WTC11 (cell line): Measurements from ENCODE around the gene ABCB1. TPM values are rescaled to one million over a fixed set of nuclear protein-coding genes. Genes with fewer than 3 reads are reported as not detected.

Experiments used
- ATAC-seq: fragments of 200-7000 bp; cut with Tn5 transposase; 2 replicates; pipeline ENCODE4 v1.10.0; 2021; ENCODE audit warnings: mild to moderate bottlenecking, moderate library complexity
- CTCF ChIA-PET: fragments of 300-600 bp; sonication (Branson Sonifier 250); formaldehyde crosslinking; loops from one replicate; lab custom pipeline; 2021; ENCODE audit warnings: antibody characterized with exemption; lab: Charles Lee
- POLR2A ChIA-PET: fragments of 350-600 bp; sonication (Branson Sonifier 250); formaldehyde crosslinking; loops from one replicate; lab custom pipeline; 2021; ENCODE audit warnings: antibody characterized with exemption; lab: Charles Lee
- DNase-seq: peaks from one replicate; pipeline ENCODE4 v3.0.0; 2021; ENCODE audit warnings: low spot score
- H3K27ac Mint-ChIP-seq: 2 replicates; pipeline ENCODE4 v1.8.0; 2021; ENCODE audit warnings: mixed read lengths
- H3K27me3 Mint-ChIP-seq: 2 replicates; pipeline ENCODE4 v1.8.0; 2021; ENCODE audit warnings: low read depth, mild to moderate bottlenecking, moderate library complexity, mixed read lengths
- H3K36me3 Mint-ChIP-seq: 2 replicates; pipeline ENCODE4 v1.8.0; 2021; ENCODE audit warnings: mixed read lengths
- H3K4me1 Mint-ChIP-seq: 2 replicates; pipeline ENCODE4 v1.8.0; 2022; ENCODE audit warnings: mixed read lengths
- H3K4me3 Mint-ChIP-seq: 2 replicates; pipeline ENCODE4 v1.8.0; 2021; ENCODE audit warnings: mild to moderate bottlenecking, moderate library complexity, mixed read lengths
- H3K9me3 Mint-ChIP-seq: 2 replicates; pipeline ENCODE4 v1.8.0; 2021; ENCODE audit warnings: mixed read lengths
- ATF6 ChIP-seq: sonication (generic); formaldehyde crosslinking; IDR thresholded peaks from 2 replicates; pipeline ENCODE4 v1.8.1; 2023; ENCODE audit warnings: mild to moderate bottlenecking, missing genetic modification reagents
- CREM ChIP-seq: sonication (generic); formaldehyde crosslinking; IDR thresholded peaks from 2 replicates; pipeline ENCODE4 v1.8.1; 2022; ENCODE audit warnings: mild to moderate bottlenecking, missing genetic modification reagents, moderate library complexity
- ERG ChIP-seq: fragments of 250-450 bp; sonication (Bioruptor Pico); IDR thresholded peaks from 2 replicates; pipeline ENCODE4 v1.8.0; 2021; ENCODE audit warnings: mild to moderate bottlenecking
- FOXK1 ChIP-seq: sonication (generic); formaldehyde crosslinking; IDR thresholded peaks from 2 replicates; pipeline ENCODE4 v1.8.0; 2022; ENCODE audit warnings: mild to moderate bottlenecking, moderate library complexity, missing genetic modification reagents
- GRHL2 ChIP-seq: fragments of 250-450 bp; sonication (Bioruptor Pico); IDR thresholded peaks from 2 replicates; pipeline ENCODE4 v1.8.0; 2022; ENCODE audit warnings: mild to moderate bottlenecking, moderate library complexity; ENCODE audit not compliant: insufficient replicate concordance, severe bottlenecking
- HMGXB4 ChIP-seq: sonication (generic); formaldehyde crosslinking; IDR thresholded peaks from 2 replicates; pipeline ENCODE4 v1.8.1; 2023; ENCODE audit warnings: mild to moderate bottlenecking, moderate library complexity, missing genetic modification reagents
- JAZF1 ChIP-seq: fragments of 250-450 bp; sonication (Bioruptor Pico); IDR thresholded peaks from 2 replicates; pipeline ENCODE4 v1.9.0; 2021; ENCODE audit warnings: moderate library complexity, mild to moderate bottlenecking, inconsistent platforms
- MXD4 ChIP-seq: fragments of 250-450 bp; sonication (Bioruptor Pico); IDR thresholded peaks from 2 replicates; pipeline ENCODE4 v1.8.0; 2021; ENCODE audit warnings: mild to moderate bottlenecking, moderate library complexity, borderline replicate concordance
- MYBL2 ChIP-seq: sonication (generic); formaldehyde crosslinking; IDR thresholded peaks from 2 replicates; pipeline ENCODE4 v1.8.1; 2023; ENCODE audit warnings: mild to moderate bottlenecking, moderate library complexity, missing genetic modification reagents
- NR2C2 ChIP-seq: sonication (generic); formaldehyde crosslinking; IDR thresholded peaks from 2 replicates; pipeline ENCODE4 v1.8.0; 2022; ENCODE audit warnings: mild to moderate bottlenecking, missing genetic modification reagents
- RORB ChIP-seq: fragments of 250-450 bp; sonication (Bioruptor Pico); IDR thresholded peaks from 2 replicates; pipeline ENCODE4 v1.9.0; 2021; ENCODE audit warnings: mild to moderate bottlenecking
- SMAD4 ChIP-seq: sonication (generic); formaldehyde crosslinking; IDR thresholded peaks from 2 replicates; pipeline ENCODE4 v1.8.0; 2022; ENCODE audit warnings: mild to moderate bottlenecking, missing genetic modification reagents
- TEAD1 ChIP-seq: sonication (generic); formaldehyde crosslinking; IDR thresholded peaks from 2 replicates; pipeline ENCODE4 v1.8.0; 2022; ENCODE audit warnings: mild to moderate bottlenecking, missing genetic modification reagents
- ZNF121 ChIP-seq: sonication (generic); formaldehyde crosslinking; IDR thresholded peaks from 2 replicates; pipeline ENCODE4 v1.8.0; 2023; ENCODE audit warnings: missing genetic modification reagents
- ZNF138 ChIP-seq: sonication (generic); formaldehyde crosslinking; conservative IDR thresholded peaks from 2 replicates; pipeline ENCODE4 v1.8.1; 2022; ENCODE audit warnings: mild to moderate bottlenecking, moderate library complexity, missing genetic modification reagents
- ZNF219 ChIP-seq: sonication (generic); formaldehyde crosslinking; IDR thresholded peaks from 2 replicates; pipeline ENCODE4 v1.8.0; 2023; ENCODE audit warnings: missing genetic modification reagents, mild to moderate bottlenecking, borderline replicate concordance
- ZNF423 ChIP-seq: fragments of 250-450 bp; sonication (Bioruptor Pico); IDR thresholded peaks from 2 replicates; pipeline ENCODE4 v2.1.2; 2022; ENCODE audit warnings: mild to moderate bottlenecking, moderate library complexity
- ZNF532 ChIP-seq: fragments of 250-450 bp; sonication (Bioruptor Pico); IDR thresholded peaks from 2 replicates; pipeline ENCODE4 v1.9.0; 2021; ENCODE audit warnings: mild to moderate bottlenecking, borderline replicate concordance
- total RNA-seq: library from RNA; stranded (reverse); gene quantifications from 3 replicates; pipeline ENCODE4 v1.2.3, GENCODE V29; 2021
- TF ChIP-seq, protein P1 (sequence below): sonication (generic); formaldehyde crosslinking; IDR thresholded peaks from 2 replicates; pipeline ENCODE4 v1.8.0; 2023; ENCODE audit warnings: mild to moderate bottlenecking, missing genetic modification reagents
- TF ChIP-seq, protein P2 (sequence below): sonication (generic); formaldehyde crosslinking; IDR thresholded peaks from 2 replicates; pipeline ENCODE4 v1.8.0; 2023; ENCODE audit warnings: missing genetic modification reagents, mild to moderate bottlenecking, borderline replicate concordance

Gene ABCB1
- total RNA-seq, 1 experiment from 2014 or later, result 0.94 TPM

- TF ChIP-seq ZNF121 (no peak), HMGXB4 (no peak), FOXK1 (CRISPR knock-in tag) (no peak), ERG (CRISPR knock-in tag) (no peak), MXD4 (CRISPR knock-in tag) (no peak)
- TF ChIP-seq, protein P1, sequence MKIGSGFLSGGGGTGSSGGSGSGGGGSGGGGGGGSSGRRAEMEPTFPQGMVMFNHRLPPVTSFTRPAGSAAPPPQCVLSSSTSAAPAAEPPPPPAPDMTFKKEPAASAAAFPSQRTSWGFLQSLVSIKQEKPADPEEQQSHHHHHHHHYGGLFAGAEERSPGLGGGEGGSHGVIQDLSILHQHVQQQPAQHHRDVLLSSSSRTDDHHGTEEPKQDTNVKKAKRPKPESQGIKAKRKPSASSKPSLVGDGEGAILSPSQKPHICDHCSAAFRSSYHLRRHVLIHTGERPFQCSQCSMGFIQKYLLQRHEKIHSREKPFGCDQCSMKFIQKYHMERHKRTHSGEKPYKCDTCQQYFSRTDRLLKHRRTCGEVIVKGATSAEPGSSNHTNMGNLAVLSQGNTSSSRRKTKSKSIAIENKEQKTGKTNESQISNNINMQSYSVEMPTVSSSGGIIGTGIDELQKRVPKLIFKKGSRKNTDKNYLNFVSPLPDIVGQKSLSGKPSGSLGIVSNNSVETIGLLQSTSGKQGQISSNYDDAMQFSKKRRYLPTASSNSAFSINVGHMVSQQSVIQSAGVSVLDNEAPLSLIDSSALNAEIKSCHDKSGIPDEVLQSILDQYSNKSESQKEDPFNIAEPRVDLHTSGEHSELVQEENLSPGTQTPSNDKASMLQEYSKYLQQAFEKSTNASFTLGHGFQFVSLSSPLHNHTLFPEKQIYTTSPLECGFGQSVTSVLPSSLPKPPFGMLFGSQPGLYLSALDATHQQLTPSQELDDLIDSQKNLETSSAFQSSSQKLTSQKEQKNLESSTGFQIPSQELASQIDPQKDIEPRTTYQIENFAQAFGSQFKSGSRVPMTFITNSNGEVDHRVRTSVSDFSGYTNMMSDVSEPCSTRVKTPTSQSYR (CRISPR knock-in tag), result no peak
Observed at GRCh38 chr7:87570178-87570577, 30.5 kb downstream of the ABCB1 start (continued).

DNA sequence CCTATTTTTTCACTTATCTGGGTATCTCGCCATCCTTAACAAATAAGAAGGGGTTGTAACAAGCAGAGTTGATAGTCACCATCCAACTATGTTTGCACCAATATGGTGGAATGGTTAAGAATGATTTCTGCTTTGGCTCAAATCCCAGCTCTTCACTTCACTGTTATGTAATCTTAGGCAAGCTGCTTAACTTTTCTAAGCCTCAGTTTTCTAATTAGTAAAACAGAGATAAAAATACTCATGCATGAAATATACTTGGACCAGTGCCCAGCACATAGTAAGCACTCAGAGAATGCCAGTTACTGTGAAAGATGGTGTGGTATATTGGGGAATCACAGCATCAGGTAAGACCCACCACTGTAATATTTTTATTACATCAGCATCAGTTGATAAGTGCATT is 33.6 kb downstream of the ABCB1 start:
- no peak for ATAC-seq
- TF ChIP-seq ZNF532 (CRISPR knock-in tag) (no peak), TEAD1 (CRISPR knock-in tag) (no peak), MYBL2 (CRISPR knock-in tag) (no peak), CREM (no peak), JAZF1 (CRISPR knock-in tag) (no peak), ZNF138 (CRISPR knock-in tag) (no peak), GRHL2 (CRISPR knock-in tag) (no peak), SMAD4 (CRISPR knock-in tag) (no peak), NR2C2 (CRISPR knock-in tag) (no peak), ZNF219 (no peak), RORB (CRISPR knock-in tag) (no peak), ATF6 (CRISPR knock-in tag) (no peak), ZNF423 (CRISPR knock-in tag) (no peak)
- TF ChIP-seq, protein P2, sequence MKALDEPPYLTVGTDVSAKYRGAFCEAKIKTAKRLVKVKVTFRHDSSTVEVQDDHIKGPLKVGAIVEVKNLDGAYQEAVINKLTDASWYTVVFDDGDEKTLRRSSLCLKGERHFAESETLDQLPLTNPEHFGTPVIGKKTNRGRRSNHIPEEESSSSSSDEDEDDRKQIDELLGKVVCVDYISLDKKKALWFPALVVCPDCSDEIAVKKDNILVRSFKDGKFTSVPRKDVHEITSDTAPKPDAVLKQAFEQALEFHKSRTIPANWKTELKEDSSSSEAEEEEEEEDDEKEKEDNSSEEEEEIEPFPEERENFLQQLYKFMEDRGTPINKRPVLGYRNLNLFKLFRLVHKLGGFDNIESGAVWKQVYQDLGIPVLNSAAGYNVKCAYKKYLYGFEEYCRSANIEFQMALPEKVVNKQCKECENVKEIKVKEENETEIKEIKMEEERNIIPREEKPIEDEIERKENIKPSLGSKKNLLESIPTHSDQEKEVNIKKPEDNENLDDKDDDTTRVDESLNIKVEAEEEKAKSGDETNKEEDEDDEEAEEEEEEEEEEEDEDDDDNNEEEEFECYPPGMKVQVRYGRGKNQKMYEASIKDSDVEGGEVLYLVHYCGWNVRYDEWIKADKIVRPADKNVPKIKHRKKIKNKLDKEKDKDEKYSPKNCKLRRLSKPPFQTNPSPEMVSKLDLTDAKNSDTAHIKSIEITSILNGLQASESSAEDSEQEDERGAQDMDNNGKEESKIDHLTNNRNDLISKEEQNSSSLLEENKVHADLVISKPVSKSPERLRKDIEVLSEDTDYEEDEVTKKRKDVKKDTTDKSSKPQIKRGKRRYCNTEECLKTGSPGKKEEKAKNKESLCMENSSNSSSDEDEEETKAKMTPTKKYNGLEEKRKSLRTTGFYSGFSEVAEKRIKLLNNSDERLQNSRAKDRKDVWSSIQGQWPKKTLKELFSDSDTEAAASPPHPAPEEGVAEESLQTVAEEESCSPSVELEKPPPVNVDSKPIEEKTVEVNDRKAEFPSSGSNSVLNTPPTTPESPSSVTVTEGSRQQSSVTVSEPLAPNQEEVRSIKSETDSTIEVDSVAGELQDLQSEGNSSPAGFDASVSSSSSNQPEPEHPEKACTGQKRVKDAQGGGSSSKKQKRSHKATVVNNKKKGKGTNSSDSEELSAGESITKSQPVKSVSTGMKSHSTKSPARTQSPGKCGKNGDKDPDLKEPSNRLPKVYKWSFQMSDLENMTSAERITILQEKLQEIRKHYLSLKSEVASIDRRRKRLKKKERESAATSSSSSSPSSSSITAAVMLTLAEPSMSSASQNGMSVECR (CRISPR knock-in tag), result no peak

More for the DNA sequence above, 33.6 kb downstream of the ABCB1 start:
- ChIA-PET CTCF (no interaction called here), POLR2A (no interaction called here)
- H3K4me3 Mint-ChIP-seq, result no peak overlapping the region
- H3K27me3 Mint-ChIP-seq, result no peaks in the 10 kb centered on the region
- H3K9me3 Mint-ChIP-seq, result no peaks in the 10 kb centered on the region
- H3K36me3 Mint-ChIP-seq, result no peaks in the 10 kb centered on the region
- no peak overlapping the region for H3K27ac Mint-ChIP-seq
- DNase-seq, result no peak
- H3K4me1 Mint-ChIP-seq, result peaks cover 13% of the 10 kb centered on the region
